Measurements from ENCODE around the gene ZBTB4. TPM values are rescaled to one million over a fixed set of nuclear protein-coding genes. Genes with fewer than 3 reads are reported as not detected.

The ZBTB4 gene
- polyA plus RNA-seq, 1 donor from 2014 or later, result 8.0 TPM

GRCh38 chr17:7427549-7427948, 51.9 kb downstream of the ZBTB4 start:
- H2AFZ ChIP-seq (ENCODE audit: low read depth, low read length), result no peak overlapping the region
- H3K4me3 ChIP-seq (ENCODE audit: low read length), result no peak overlapping the region
- no peaks in the 10 kb centered on the region for H3K36me3 ChIP-seq (ENCODE audit: insufficient read depth, low read length)
- no peak overlapping the region for H3K9ac ChIP-seq (ENCODE audit: low read length)
- no peaks in the 10 kb centered on the region for H3K9me2 ChIP-seq (ENCODE audit: insufficient read depth, low read length)
- no peaks in the 10 kb centered on the region for H3F3A ChIP-seq (ENCODE audit: insufficient read depth, low read length, poor library complexity, severe bottlenecking)
- TF ChIP-seq TAF1 (IDR thresholded peaks at IDR 0.05; ENCODE audit: low read depth), result no peak
- TF ChIP-seq MXI1 (conservative IDR thresholded peaks at IDR 0.05; ENCODE audit: poor library complexity, severe bottlenecking), result no peak
- TF ChIP-seq CTCF (IDR thresholded peaks at IDR 0.05; ENCODE audit: poor library complexity, severe bottlenecking), result no peak
- no peak for TF ChIP-seq EZH2 (IDR thresholded peaks at IDR 0.05; ENCODE audit: borderline replicate concordance, insufficient read depth, low read length, poor library complexity, severe bottlenecking)
- no peak for TF ChIP-seq EP300 (conservative IDR thresholded peaks at IDR 0.05; ENCODE audit: poor library complexity, severe bottlenecking)
- no peak for TF ChIP-seq REST (IDR thresholded peaks at IDR 0.05; ENCODE audit: borderline replicate concordance)
- no peak for TF ChIP-seq RAD21 (conservative IDR thresholded peaks at IDR 0.05)
- H4K20me1 ChIP-seq (ENCODE audit: insufficient read depth), result no peaks in the 10 kb centered on the region
- no peak overlapping the region for H3K27ac ChIP-seq (ENCODE audit: low read length)
- no peaks in the 10 kb centered on the region for H3K79me2 ChIP-seq (replicated peaks; ENCODE audit: insufficient read depth, low read length)
- H3K4me2 ChIP-seq (ENCODE audit: low read length), result no peak overlapping the region
- no peaks in the 10 kb centered on the region for H3K27me3 ChIP-seq (ENCODE audit: insufficient read depth, low read depth, low read length)
- no peaks in the 10 kb centered on the region for H3K9me3 ChIP-seq (ENCODE audit: low read length)

- no peak overlapping the region for H3K27ac ChIP-seq (ENCODE audit: low read length)
- no peaks in the 10 kb centered on the region for H4K20me1 ChIP-seq (ENCODE audit: insufficient read depth)
- H3K36me3 ChIP-seq (ENCODE audit: insufficient read depth, low read length), result no peaks in the 10 kb centered on the region
- no peaks in the 10 kb centered on the region for H3K9me2 ChIP-seq (ENCODE audit: insufficient read depth, low read length)
- no peaks in the 10 kb centered on the region for H3K79me2 ChIP-seq (replicated peaks; ENCODE audit: insufficient read depth, low read length)
- no peak overlapping the region for H3K4me2 ChIP-seq (ENCODE audit: low read length)
- H3K9ac ChIP-seq (ENCODE audit: low read length), result no peak overlapping the region
- no peak overlapping the region for H2AFZ ChIP-seq (ENCODE audit: low read depth, low read length)
- no peak overlapping the region for H3K4me3 ChIP-seq (ENCODE audit: low read length)
- TF ChIP-seq CTCF (IDR thresholded peaks at IDR 0.05; ENCODE audit: poor library complexity, severe bottlenecking), result no peak
- TF ChIP-seq POLR2AphosphoS5 (IDR thresholded peaks at IDR 0.05), result no peak
- no peak for TF ChIP-seq SMC3 (conservative IDR thresholded peaks at IDR 0.05; ENCODE audit: poor library complexity)
- no peak for TF ChIP-seq RAD21 (conservative IDR thresholded peaks at IDR 0.05)
- no peak for TF ChIP-seq TAF1 (IDR thresholded peaks at IDR 0.05; ENCODE audit: low read depth)
- TF ChIP-seq EZH2 (IDR thresholded peaks at IDR 0.05; ENCODE audit: borderline replicate concordance, insufficient read depth, low read length, poor library complexity, severe bottlenecking), result no peak
- no peaks in the 10 kb centered on the region for H3K27me3 ChIP-seq (ENCODE audit: insufficient read depth, low read depth, low read length)
- H3F3A ChIP-seq (ENCODE audit: insufficient read depth, low read length, poor library complexity, severe bottlenecking), result no peaks in the 10 kb centered on the region
- H3K9me3 ChIP-seq (ENCODE audit: low read length), result no peaks in the 10 kb centered on the region
These were observed 52.4 kb downstream of the ZBTB4 start for GRCh38 chr17:7426896-7427489.

All from neural cell (in vitro differentiated cells).